H1 (cell line): ENCODE measurements around the gene RNF224. TPM values are rescaled to one million over a fixed set of nuclear protein-coding genes. Genes with fewer than 3 reads are reported as not detected.

Experiments
- CEBPB ChIP-seq: IDR thresholded peaks from 2 replicates; pipeline ENCODE4 v1.6.1; 2012; ENCODE audit warnings: low read depth, low read length
- NANOG ChIP-seq: IDR thresholded peaks from 2 replicates; pipeline ENCODE4 v1.6.1; 2011; ENCODE audit warnings: low read length, low read depth, mild to moderate bottlenecking, inconsistent platforms; ENCODE audit not compliant: insufficient read depth, poor library complexity, severe bottlenecking
- polyA plus RNA-seq, 7 experiments: library from polyadenylated mRNA; depleted of rRNA in 3 of 7; stranded (reverse) in 5 of 7; unstranded in 2 of 7; fragments of >200 nt in 5 of 7; fragments of 200-250 nt in 2 of 7; gene quantifications; 1 replicate in 5 of 7; 2 replicates in 1 of 7; 4 replicates in 1 of 7; pipeline versions ENCODE4 v1.2.1 to v1.2.3, GENCODE V29; 2011 to 2013; ENCODE audit warnings: missing spikeins in 2 of 7, mixed read lengths in 2 of 7
- total RNA-seq: library from RNA; stranded (reverse); fragmentation: NEBNext Ultra II Directional; extraction: Animal tissue kit (Norgen Biotek cat#: 25700); gene quantifications from 2 replicates; pipeline ENCODE4 v1.2.1, GENCODE V29; 2021
- TF ChIP-seq, protein P1 (sequence below): IDR thresholded peaks from 2 replicates; pipeline ENCODE4 v1.6.1; 2012; ENCODE audit warnings: inconsistent platforms

The RNF224 gene
- total and polyA plus RNA-seq, 2 of the 8 experiments (the other 6 are each of a cell fraction or from before 2014, with no cell fraction given): 0.24 TPM; not detected in 1

GRCh38 chr9:137231372-137232039 lies 4.2 kb downstream of the RNF224 start (continued):
- TF ChIP-seq, protein P1, sequence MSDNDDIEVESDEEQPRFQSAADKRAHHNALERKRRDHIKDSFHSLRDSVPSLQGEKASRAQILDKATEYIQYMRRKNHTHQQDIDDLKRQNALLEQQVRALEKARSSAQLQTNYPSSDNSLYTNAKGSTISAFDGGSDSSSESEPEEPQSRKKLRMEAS: no peak
- TF ChIP-seq CEBPB (no peak), NANOG (no peak)
